H9 (cell line): ENCODE data around the gene COCH. TPM values are rescaled to one million over a fixed set of nuclear protein-coding genes. Genes with fewer than 3 reads are reported as not detected.

Experiments used
- DNase-seq: peaks from one replicate; pipeline ENCODE4 v3.0.0-alpha.2; 2017
- H2AFZ ChIP-seq: one replicate; pipeline ENCODE4 v1.6.1; 2013; ENCODE audit warnings: mild to moderate bottlenecking, low read length, control low read depth, moderate library complexity
- H2AK5ac ChIP-seq: 2 replicates; pipeline ENCODE4 v1.6.1; 2013; ENCODE audit warnings: low read length, control low read depth, mixed read lengths; ENCODE audit not compliant: insufficient read length
- H2BK120ac ChIP-seq: one replicate; pipeline ENCODE4 v1.6.1; 2013; ENCODE audit warnings: low read depth, mild to moderate bottlenecking, low read length, control low read depth, inconsistent platforms; ENCODE audit not compliant: poor library complexity, severe bottlenecking
- H2BK12ac ChIP-seq: 2 replicates; pipeline ENCODE4 v1.6.1; 2013; ENCODE audit warnings: low read length, control low read depth, mixed read lengths, low read depth; ENCODE audit not compliant: insufficient read length
- H2BK15ac ChIP-seq: 2 replicates; pipeline ENCODE4 v1.6.1; 2013; ENCODE audit warnings: low read depth, low read length, control low read depth
- H2BK20ac ChIP-seq: one replicate; pipeline ENCODE4 v1.6.1; 2013; ENCODE audit warnings: low read depth, mild to moderate bottlenecking, low read length, control low read depth, inconsistent platforms; ENCODE audit not compliant: poor library complexity, severe bottlenecking
- H2BK5ac ChIP-seq: 2 replicates; pipeline ENCODE4 v1.6.1; 2013; ENCODE audit warnings: low read length, control low read depth, mixed read lengths; ENCODE audit not compliant: insufficient read length
- H3K14ac ChIP-seq: 2 replicates; pipeline ENCODE4 v1.6.1; 2013; ENCODE audit warnings: low read length, control low read depth; ENCODE audit not compliant: insufficient read depth
- H3K18ac ChIP-seq: 2 replicates; pipeline ENCODE4 v1.6.1; 2013; ENCODE audit warnings: low read depth, mild to moderate bottlenecking, mixed read lengths, low read length, control low read depth; ENCODE audit not compliant: insufficient read length
- H3K23ac ChIP-seq: 2 replicates; pipeline ENCODE4 v1.6.1; 2013; ENCODE audit warnings: low read length, control low read depth, mixed read lengths, low read depth; ENCODE audit not compliant: insufficient read length
- H3K23me2 ChIP-seq: 2 replicates; pipeline ENCODE4 v1.6.1; 2013; ENCODE audit warnings: low read depth, mild to moderate bottlenecking, mixed read lengths, low read length, control low read depth; ENCODE audit not compliant: insufficient read length, poor library complexity, severe bottlenecking
- H3K27ac ChIP-seq: 2 replicates; pipeline ENCODE4 v1.5.1; 2013; ENCODE audit warnings: low read length, control low read depth, mixed read lengths, low read depth; ENCODE audit not compliant: insufficient read length
- H3K27me3 ChIP-seq: 2 replicates; pipeline ENCODE4 v1.6.1; 2013; ENCODE audit warnings: low read length, control low read depth, inconsistent platforms; ENCODE audit not compliant: insufficient read depth
- H3K4ac ChIP-seq: 2 replicates; pipeline ENCODE4 v1.6.1; 2013; ENCODE audit warnings: low read depth, mild to moderate bottlenecking, control low read depth, inconsistent platforms, low read length, moderate library complexity
- H3K4me1 ChIP-seq: 2 replicates; pipeline ENCODE4 v1.6.1; 2013; ENCODE audit warnings: low read length, control low read depth, inconsistent platforms; ENCODE audit not compliant: insufficient read depth
- H3K4me2 ChIP-seq: 2 replicates; pipeline ENCODE4 v1.6.1; 2013; ENCODE audit warnings: low read length, control low read depth, mixed read lengths; ENCODE audit not compliant: insufficient read length, insufficient read depth
- H3K56ac ChIP-seq: 2 replicates; pipeline ENCODE4 v1.6.1; 2013; ENCODE audit warnings: low read depth, mild to moderate bottlenecking, mixed read lengths, low read length, control low read depth; ENCODE audit not compliant: insufficient read length
- H3K79me1 ChIP-seq: 2 replicates; pipeline ENCODE4 v1.6.1; 2013; ENCODE audit warnings: low read depth, mild to moderate bottlenecking, moderate library complexity, low read length, control low read depth, inconsistent platforms; ENCODE audit not compliant: insufficient read depth, poor library complexity, severe bottlenecking
- H3K79me2 ChIP-seq: 2 replicates; pipeline ENCODE4 v1.6.1; 2013; ENCODE audit warnings: low read length, control low read depth, inconsistent platforms; ENCODE audit not compliant: insufficient read depth
- H3K9ac ChIP-seq: 2 replicates; pipeline ENCODE4 v1.6.1; 2013; ENCODE audit warnings: low read length, control low read depth, mixed read lengths; ENCODE audit not compliant: insufficient read length; ENCODE audit errors: extremely low read depth
- H3K9me3 ChIP-seq: one replicate; pipeline ENCODE4 v1.6.1; 2013; ENCODE audit warnings: low read depth, low read length, inconsistent platforms; ENCODE audit not compliant: control insufficient read depth
- H3T11ph ChIP-seq: one replicate; pipeline ENCODE4 v1.6.1; 2013; ENCODE audit warnings: mild to moderate bottlenecking, low read length, control low read depth, inconsistent platforms
- H4K20me1 ChIP-seq: one replicate; pipeline ENCODE4 v1.6.1; 2013; ENCODE audit not compliant: control insufficient read depth, insufficient read length, insufficient read depth
- H4K5ac ChIP-seq: 2 replicates; pipeline ENCODE4 v1.6.1; 2013; ENCODE audit warnings: low read depth, mild to moderate bottlenecking, mixed read lengths, low read length, control low read depth; ENCODE audit not compliant: insufficient read length
- H4K8ac ChIP-seq: replicated peaks from 2 replicates; pipeline ENCODE4 v1.6.1; 2013; ENCODE audit warnings: low read length, control low read depth, mixed read lengths, low read depth; ENCODE audit not compliant: insufficient read length
- H4K91ac ChIP-seq: 2 replicates; pipeline ENCODE4 v1.6.1; 2013; ENCODE audit warnings: low read depth, mild to moderate bottlenecking, moderate library complexity, mixed read lengths, low read length, control low read depth; ENCODE audit not compliant: insufficient read length
- H3K27ac Mint-ChIP-seq, 3 experiments: 2 replicates in 2 of 3; 3 replicates in 1 of 3; pipeline ENCODE4 v1.8.0; 2020 to 2021; ENCODE audit warnings: mixed read lengths in 3 of 3, mild to moderate bottlenecking in 1 of 3, moderate library complexity in 1 of 3
- H3K27me3 Mint-ChIP-seq: 2 replicates; pipeline ENCODE4 v1.8.0; 2021; ENCODE audit warnings: low read depth, mild to moderate bottlenecking, moderate library complexity, mixed read lengths
- H3K36me3 Mint-ChIP-seq, 3 experiments: 2 replicates in 2 of 3; 3 replicates in 1 of 3; pipeline ENCODE4 v1.8.0; 2020 to 2021; ENCODE audit warnings: low read depth in 3 of 3, mixed read lengths in 3 of 3; ENCODE audit not compliant: insufficient read depth in 1 of 3
- H3K4me1 Mint-ChIP-seq, 2 experiments: 2 replicates each; pipeline ENCODE4 v1.8.0; 2020; ENCODE audit warnings: mixed read lengths in 2 of 2
- H3K4me3 Mint-ChIP-seq, 2 experiments: 2 replicates in 1 of 2; 3 replicates in 1 of 2; pipeline ENCODE4 v1.8.0; 2020 to 2021; ENCODE audit warnings: mild to moderate bottlenecking in 2 of 2, mixed read lengths in 2 of 2, moderate library complexity in 1 of 2
- H3K9me3 Mint-ChIP-seq, 2 experiments: 2 replicates in 1 of 2; 3 replicates in 1 of 2; pipeline ENCODE4 v1.8.0; 2020; ENCODE audit warnings: mild to moderate bottlenecking in 2 of 2, mixed read lengths in 2 of 2, moderate library complexity in 1 of 2
- total RNA-seq: library from RNA; stranded (reverse); gene quantifications from 2 replicates; pipeline ENCODE4 v1.2.1, GENCODE V29; 2021
- TF ChIP-seq, protein P1 (sequence below): fragments of 200-600 bp; sonication (generic); conservative IDR thresholded peaks from 3 replicates; pipeline ENCODE4 v1.8.0; 2021; ENCODE audit warnings: antibody characterized with exemption, mild to moderate bottlenecking

The COCH gene
- total RNA-seq, 1 experiment from 2014 or later: 25.8 TPM

DNA sequence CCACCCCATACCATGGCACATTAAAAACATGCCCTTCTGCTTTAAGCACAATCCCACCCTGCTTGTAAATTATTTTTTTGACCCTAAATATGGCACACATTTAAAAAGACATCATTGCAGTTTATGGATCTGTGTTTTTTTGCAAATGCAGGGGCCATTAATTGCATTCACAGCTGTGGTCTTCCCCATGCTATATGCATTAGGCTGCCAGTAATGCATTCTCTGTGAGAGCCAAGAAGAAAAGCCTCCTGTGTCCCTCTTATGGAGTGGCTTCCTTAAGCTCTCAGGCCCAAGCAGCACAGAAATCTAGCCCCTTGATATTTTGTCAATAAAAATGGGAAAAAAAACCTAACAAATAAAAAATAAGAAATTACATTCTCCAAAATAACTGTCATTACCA lies 20.4 kb upstream of the COCH start:
- H3K9me3 ChIP-seq: no peaks in the 10 kb centered on the region
- no peak overlapping the region for H2BK5ac ChIP-seq
- TF ChIP-seq, protein P1, sequence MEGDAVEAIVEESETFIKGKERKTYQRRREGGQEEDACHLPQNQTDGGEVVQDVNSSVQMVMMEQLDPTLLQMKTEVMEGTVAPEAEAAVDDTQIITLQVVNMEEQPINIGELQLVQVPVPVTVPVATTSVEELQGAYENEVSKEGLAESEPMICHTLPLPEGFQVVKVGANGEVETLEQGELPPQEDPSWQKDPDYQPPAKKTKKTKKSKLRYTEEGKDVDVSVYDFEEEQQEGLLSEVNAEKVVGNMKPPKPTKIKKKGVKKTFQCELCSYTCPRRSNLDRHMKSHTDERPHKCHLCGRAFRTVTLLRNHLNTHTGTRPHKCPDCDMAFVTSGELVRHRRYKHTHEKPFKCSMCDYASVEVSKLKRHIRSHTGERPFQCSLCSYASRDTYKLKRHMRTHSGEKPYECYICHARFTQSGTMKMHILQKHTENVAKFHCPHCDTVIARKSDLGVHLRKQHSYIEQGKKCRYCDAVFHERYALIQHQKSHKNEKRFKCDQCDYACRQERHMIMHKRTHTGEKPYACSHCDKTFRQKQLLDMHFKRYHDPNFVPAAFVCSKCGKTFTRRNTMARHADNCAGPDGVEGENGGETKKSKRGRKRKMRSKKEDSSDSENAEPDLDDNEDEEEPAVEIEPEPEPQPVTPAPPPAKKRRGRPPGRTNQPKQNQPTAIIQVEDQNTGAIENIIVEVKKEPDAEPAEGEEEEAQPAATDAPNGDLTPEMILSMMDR: no peak
- no peaks in the 10 kb centered on the region for H3K79me2 ChIP-seq
- H3K23ac ChIP-seq: no peak overlapping the region
- H3K79me1 ChIP-seq: no peaks in the 10 kb centered on the region
- H3K9me3 Mint-ChIP-seq: no peaks in the 10 kb centered on the region
- H2AK5ac ChIP-seq: no peak overlapping the region
- H3K14ac ChIP-seq: no peak overlapping the region
- no peak overlapping the region for H4K8ac ChIP-seq
- H3K27me3 ChIP-seq: no peaks in the 10 kb centered on the region
- no peak overlapping the region for H2BK12ac ChIP-seq
- no peak overlapping the region for H3K18ac ChIP-seq
- H2BK120ac ChIP-seq: no peak overlapping the region
- H3K4me2 ChIP-seq: no peak overlapping the region
- H3K4me1 ChIP-seq: no peaks in the 10 kb centered on the region
- H3K27ac ChIP-seq: no peak overlapping the region
- H3K23me2 ChIP-seq: no peaks in the 10 kb centered on the region
- H3K4ac ChIP-seq: no peak overlapping the region
- no peak overlapping the region for H3T11ph ChIP-seq
- H4K5ac ChIP-seq: no peak overlapping the region
- no peak overlapping the region for H3K27ac Mint-ChIP-seq
- H2BK15ac ChIP-seq: no peak overlapping the region
- H3K36me3 Mint-ChIP-seq: no peaks in the 10 kb centered on the region
- no peak overlapping the region for H3K56ac ChIP-seq
- H3K4me1 Mint-ChIP-seq: no peaks in the 10 kb centered on the region
- H3K9ac ChIP-seq: no peak overlapping the region
- no peak overlapping the region for H3K4me3 Mint-ChIP-seq
- no peaks in the 10 kb centered on the region for H3K27me3 Mint-ChIP-seq
- H2AFZ ChIP-seq: no peak overlapping the region
- DNase-seq: no peak
- no peak overlapping the region for H4K91ac ChIP-seq
- H4K20me1 ChIP-seq: no peaks in the 10 kb centered on the region
- no peak overlapping the region for H2BK20ac ChIP-seq
